HepG2 (cell line): ENCODE measurements around the gene TTLL4. TPM values are rescaled to one million over a fixed set of nuclear protein-coding genes. Genes with fewer than 3 reads are reported as not detected.

Source experiments
- CHD2 ChIP-seq: IDR thresholded peaks from 2 replicates; pipeline ENCODE4 v1.6.1; 2011; ENCODE audit warnings: low read depth, low read length, improper control_type of control experiment
- CHD4 ChIP-seq: fragments of 200-600 bp; sonication (generic); IDR thresholded peaks from 2 replicates; pipeline ENCODE4 v1.7.0; 2017; ENCODE audit warnings: mild to moderate bottlenecking, low read length, borderline replicate concordance
- IKZF1 ChIP-seq: fragments of 450-650 bp; IDR thresholded peaks from 2 replicates; pipeline ENCODE4 v1.7.1; 2016
- KDM5B ChIP-seq: sonication (generic); formaldehyde crosslinking; IDR thresholded peaks from 2 replicates; pipeline ENCODE4 v1.4.0; 2020; ENCODE audit warnings: missing genetic modification reagents, mild to moderate bottlenecking, borderline replicate concordance
- MATR3 ChIP-seq: sonication (generic); formaldehyde crosslinking; IDR thresholded peaks from 2 replicates; pipeline ENCODE4 v1.4.0; 2020; ENCODE audit warnings: missing genetic modification reagents
- RBM22 ChIP-seq: fragments of 200-400 bp; formaldehyde crosslinking; optimal IDR thresholded peaks from 2 replicates; pipeline ENCODE3; 2017; ENCODE audit warnings: mild to moderate bottlenecking, low read length, moderate library complexity
- STAT5B ChIP-seq: sonication (generic); formaldehyde crosslinking; IDR thresholded peaks from 2 replicates; pipeline ENCODE4 v1.4.0; 2020; ENCODE audit warnings: missing genetic modification reagents
- TBX2 ChIP-seq: sonication (generic); formaldehyde crosslinking; IDR thresholded peaks from 2 replicates; pipeline ENCODE4 v1.5.0; 2020; ENCODE audit warnings: missing genetic modification reagents, mild to moderate bottlenecking, borderline replicate concordance
- ZFAT ChIP-seq: sonication (generic); formaldehyde crosslinking; conservative IDR thresholded peaks from 2 replicates; pipeline ENCODE4 v1.8.1; 2023; ENCODE audit warnings: missing genetic modification reagents, inconsistent platforms
- ZKSCAN8 ChIP-seq: IDR thresholded peaks from 2 replicates; pipeline ENCODE4 v1.6.1; 2016; ENCODE audit warnings: borderline replicate concordance, missing genetic modification reagents, missing compliant biosample characterization
- ZMAT5 ChIP-seq: sonication (generic); formaldehyde crosslinking; IDR thresholded peaks from 2 replicates; pipeline ENCODE4 v1.5.0; 2020; ENCODE audit warnings: mild to moderate bottlenecking, low read depth, missing genetic modification reagents, borderline replicate concordance
- ZNF136 ChIP-seq: sonication (generic); formaldehyde crosslinking; IDR thresholded peaks from 2 replicates; pipeline ENCODE4 v1.8.1; 2022; ENCODE audit warnings: low read depth, mild to moderate bottlenecking, moderate library complexity, missing genetic modification reagents
- ZNF224 ChIP-seq: sonication (generic); formaldehyde crosslinking; IDR thresholded peaks from 2 replicates; pipeline ENCODE4 v1.5.0; 2020; ENCODE audit warnings: mild to moderate bottlenecking, missing genetic modification reagents
- ZNF235 ChIP-seq: sonication (generic); formaldehyde crosslinking; IDR thresholded peaks from 2 replicates; pipeline ENCODE4 v1.8.1; 2023; ENCODE audit warnings: mild to moderate bottlenecking, missing genetic modification reagents, borderline replicate concordance
- ZNF431 ChIP-seq: sonication (generic); formaldehyde crosslinking; IDR thresholded peaks from 2 replicates; pipeline ENCODE4 v1.9.0; 2022; ENCODE audit warnings: missing genetic modification reagents, low read depth, mild to moderate bottlenecking, borderline replicate concordance
- ZNF451 ChIP-seq: sonication (generic); formaldehyde crosslinking; IDR thresholded peaks from 2 replicates; pipeline ENCODE4 v1.5.0; 2020; ENCODE audit warnings: mild to moderate bottlenecking, missing genetic modification reagents
- ZNF512B ChIP-seq: sonication (generic); formaldehyde crosslinking; IDR thresholded peaks from 2 replicates; pipeline ENCODE4 v1.5.1; 2020; ENCODE audit warnings: missing genetic modification reagents, mild to moderate bottlenecking, borderline replicate concordance
- ZNF549 ChIP-seq: sonication (generic); formaldehyde crosslinking; IDR thresholded peaks from 2 replicates; pipeline ENCODE4 v1.5.0; 2020; ENCODE audit warnings: missing genetic modification reagents
- ZNF552 ChIP-seq: sonication (generic); formaldehyde crosslinking; IDR thresholded peaks from 2 replicates; pipeline ENCODE4 v1.9.0; 2022; ENCODE audit warnings: missing genetic modification reagents, mild to moderate bottlenecking, borderline replicate concordance
- ZNF563 ChIP-seq: sonication (generic); formaldehyde crosslinking; IDR thresholded peaks from 2 replicates; pipeline ENCODE4 v1.8.0; 2022; ENCODE audit warnings: mild to moderate bottlenecking, moderate library complexity, missing genetic modification reagents
- ZNF710 ChIP-seq: sonication (generic); formaldehyde crosslinking; IDR thresholded peaks from 2 replicates; pipeline ENCODE4 v1.5.0; 2020; ENCODE audit warnings: mild to moderate bottlenecking, missing genetic modification reagents, borderline replicate concordance
- ZNF780A ChIP-seq: sonication (generic); formaldehyde crosslinking; IDR thresholded peaks from 2 replicates; pipeline ENCODE4 v1.8.0; 2022; ENCODE audit warnings: mild to moderate bottlenecking, missing genetic modification reagents, moderate library complexity
- ZNF782 ChIP-seq: sonication (generic); formaldehyde crosslinking; IDR thresholded peaks from 2 replicates; pipeline ENCODE4 v1.4.0; 2020; ENCODE audit warnings: missing genetic modification reagents, mild to moderate bottlenecking, borderline replicate concordance
- ZSCAN29 ChIP-seq: sonication (generic); formaldehyde crosslinking; conservative IDR thresholded peaks from 2 replicates; pipeline ENCODE4 v1.4.0; 2020; ENCODE audit warnings: mild to moderate bottlenecking, missing genetic modification reagents
- polyA plus RNA-seq, 8 experiments: library from polyadenylated mRNA; depleted of rRNA in 3 of 8; stranded (reverse) in 7 of 8; unstranded in 1 of 8; fragments of >200 nt; fragmentation: Illumina TruSeq in 4 of 8; extraction: Trizol in 4 of 8; gene quantifications; 2 replicates each; pipeline versions ENCODE4 v1.2.1 to v1.2.3, GENCODE V29; 2011 to 2016; ENCODE audit warnings: low read depth in 4 of 8, missing spikeins in 1 of 8, mixed read lengths in 1 of 8; ENCODE audit not compliant: insufficient read depth in 1 of 8
- total RNA-seq, 5 experiments: library from RNA; depleted of rRNA; stranded (reverse); fragments of >200 nt; fragmentation: Illumina TruSeq; extraction: Trizol; gene quantifications; 2 replicates each; pipeline ENCODE4 v1.2.3, GENCODE V29; 2016; ENCODE audit warnings: low read depth in 1 of 5

TTLL4 gene
- total and polyA plus RNA-seq, 2 of the 13 experiments (the other 11 are each of a cell fraction or from before 2014, with no cell fraction given), result 77.5 to 84.6 TPM

GRCh38 chr2:218710687-218711549, at the start of gene TTLL4 (continued):
- TF ChIP-seq ZMAT5, result no peak
- TF ChIP-seq IKZF1, result no peak
- TF ChIP-seq ZNF710, result peak; percentile 94
- TF ChIP-seq CHD2, result no peak; the same call in 1 of the 2 replicates
- TF ChIP-seq ZNF549, result 0 out of 2 replicates have a peak, but pooled peaks have one; percentile 44
- peak; percentile 98 for TF ChIP-seq ZNF224 (CRISPR knock-in tag)
- peak; percentile 89; the same call in 1 of the 2 replicates for TF ChIP-seq ZNF431 (CRISPR knock-in tag)
- peak; percentile 55; the same call in 1 of the 2 replicates for TF ChIP-seq ZKSCAN8 (CRISPR knock-in tag)
- TF ChIP-seq RBM22, result no peak
- TF ChIP-seq ZNF512B, result 0 out of 2 replicates have a peak, but pooled peaks have one; percentile 44
- TF ChIP-seq ZNF451, result peak; percentile 89; the same call in 1 of the 2 replicates
- peak; percentile 89 for TF ChIP-seq ZSCAN29 (CRISPR knock-in tag)
- TF ChIP-seq ZNF136, result peak; percentile 92
- peak; percentile 88; the same call in 1 of the 2 replicates for TF ChIP-seq STAT5B
- TF ChIP-seq CHD4, result no peak
- peak; percentile 98 for TF ChIP-seq KDM5B (CRISPR knock-in tag)
- TF ChIP-seq TBX2 (CRISPR knock-in tag), result peak; percentile 94
- TF ChIP-seq ZNF563 (CRISPR knock-in tag), result peak; percentile 95
- TF ChIP-seq ZFAT (CRISPR knock-in tag), result peak; percentile 75; the same call in 1 of the 2 replicates
- peak; percentile 70 for TF ChIP-seq ZNF552 (CRISPR knock-in tag)
- peak; percentile 97; the same call in 1 of the 2 replicates for TF ChIP-seq ZNF235 (CRISPR knock-in tag)
- no peak for TF ChIP-seq ZNF780A (CRISPR knock-in tag)
- peak; percentile 91 for TF ChIP-seq ZNF782 (CRISPR knock-in tag)
- no peak for TF ChIP-seq MATR3
